Ovary (tissue), 3 donors: ENCODE measurements around the gene IVD.

Source experiments
- CTCF ChIP-seq, 3 donors: fragments of 450-650 bp in 2 of 3; fragments of 200-600 bp in 1 of 3; IDR thresholded peaks; one replicate each; pipeline versions ENCODE4 v1.5.1 to v1.8.0; 2016 to 2022; ENCODE audit warnings: antibody characterized with exemption in 3 of 3, mild to moderate bottlenecking in 1 of 3
- POLR2A ChIP-seq: fragments of 450-650 bp; IDR thresholded peaks from one replicate; pipeline ENCODE4 v1.6.1; 2017; ENCODE audit warnings: antibody characterized with exemption, mild to moderate bottlenecking, moderate library complexity
- donor health status: DM: no; HTN: no; CAD: no.

GRCh38 chr15:40448354-40448753, 42.8 kb downstream of the IVD start:
- no peak for TF ChIP-seq CTCF (IDR thresholded peaks at IDR 0.05)
- no peak for TF ChIP-seq POLR2A
